ENCODE measurements around the gene TNNT3. TPM values are rescaled to one million over a fixed set of nuclear protein-coding genes. Genes with fewer than 3 reads are reported as not detected.

The TNNT3 gene
- total RNA-seq, 1 donor from 2014 or later, result 30.7 TPM

- peaks cover 91% of the 10 kb centered on the region for H3K4me1 ChIP-seq
- peak overlapping the region; percentile 92 for H3K27ac ChIP-seq (replicated peaks)
- DNase-seq, result no peak
- peak overlapping the region; percentile 59 for H3K4me3 ChIP-seq
- H3K36me3 ChIP-seq, result no peaks in the 10 kb centered on the region
- H3K9me3 ChIP-seq (replicated peaks), result no peaks in the 10 kb centered on the region
- intact Hi-C loops (cut with micrococcal nuclease), result loop anchor here (5.0 kb wide), 1 partner anchor 38 kb away; no protein-coding TSS in a partner anchor
- TF ChIP-seq CTCF (IDR thresholded peaks at IDR 0.05; ENCODE audit: borderline replicate concordance), result no peak
- no peaks in the 10 kb centered on the region for H3K27me3 ChIP-seq (ENCODE audit: low read depth)
Observed at GRCh38 chr11:1920128-1920908, 815 bp downstream of the TNNT3 start.

GRCh38 chr11:1920909-1921573 is 1.5 kb downstream of the TNNT3 start:
- Histone ChIP-seq H3K27ac (replicated peaks) (peak overlapping the region; percentile 92), H3K4me1 (peaks cover 97% of the 10 kb centered on the region), H3K27me3 (ENCODE audit: low read depth) (no peaks in the 10 kb centered on the region), H3K4me3 (peak overlapping the region; percentile 59), H3K9me3 (replicated peaks) (no peaks in the 10 kb centered on the region), H3K36me3 (no peaks in the 10 kb centered on the region)
- DNase-seq, result no peak
- no peak for TF ChIP-seq CTCF (IDR thresholded peaks at IDR 0.05; ENCODE audit: borderline replicate concordance)
- intact Hi-C loops (cut with micrococcal nuclease), result loop anchor here (5.0 kb wide), 1 partner anchor 39 kb away; no protein-coding TSS in a partner anchor

GRCh38 chr11:1921574-1922141 is 2.2 kb downstream of the TNNT3 start:
- intact Hi-C loops (cut with micrococcal nuclease), result loop anchor here (5.0 kb wide), 1 partner anchor 39 kb away; no protein-coding TSS in a partner anchor
- Histone ChIP-seq H3K9me3 (replicated peaks) (no peaks in the 10 kb centered on the region), H3K27me3 (ENCODE audit: low read depth) (no peaks in the 10 kb centered on the region), H3K27ac (replicated peaks) (peak overlapping the region; percentile 92), H3K4me1 (peaks cover 97% of the 10 kb centered on the region), H3K36me3 (no peaks in the 10 kb centered on the region), H3K4me3 (peak overlapping the region; percentile 59)
- no peak for TF ChIP-seq CTCF (IDR thresholded peaks at IDR 0.05; ENCODE audit: borderline replicate concordance)
- no peak for DNase-seq

GRCh38 chr11:1922481-1923081 is 3.1 kb downstream of the TNNT3 start:
- no peaks in the 10 kb centered on the region for H3K27me3 ChIP-seq (ENCODE audit: low read depth)
- no peaks in the 10 kb centered on the region for H3K9me3 ChIP-seq (replicated peaks)
- H3K36me3 ChIP-seq, result no peaks in the 10 kb centered on the region
- intact Hi-C loops (cut with micrococcal nuclease), result loop anchor here (5.0 kb wide), 1 partner anchor 40 kb away; no protein-coding TSS in a partner anchor
- no peak for TF ChIP-seq CTCF (IDR thresholded peaks at IDR 0.05; ENCODE audit: borderline replicate concordance)
- peaks cover 97% of the 10 kb centered on the region for H3K4me1 ChIP-seq
- H3K27ac ChIP-seq (replicated peaks), result peak overlapping the region; percentile 92
- DNase-seq, result no peak
- H3K4me3 ChIP-seq, result peak overlapping the region; percentile 59
